Glomerular endothelial cell (primary cell): Measurements from ENCODE around the gene GNG11. TPM values are rescaled to one million over a fixed set of nuclear protein-coding genes. Genes with fewer than 3 reads are reported as not detected.

Experiments
- DNase-seq: peaks from one replicate; pipeline ENCODE4 v3.0.0-alpha.2; 2011; ENCODE audit warnings: low read depth, low spot score; ENCODE audit errors: extremely low read depth
- total RNA-seq: library from RNA; depleted of rRNA; stranded (reverse); fragments of >200 nt; gene quantifications from 2 replicates; pipeline ENCODE4 v1.2.3, GENCODE V29; 2015

GNG11 gene
- 302 and 318 TPM in 2 replicates for total RNA-seq

- DNase-seq: no peak
Measured at GRCh38 chr7:93921607-93922566, at the start of gene GNG11. GNG11 (plus strand) TSS chr7:93921735; CDS start chr7:93922138, 403 bp downstream.

- no peak for DNase-seq
Measured at GRCh38 chr7:93873998-93874574, 47.4 kb upstream of the GNG11 start.

DNA sequence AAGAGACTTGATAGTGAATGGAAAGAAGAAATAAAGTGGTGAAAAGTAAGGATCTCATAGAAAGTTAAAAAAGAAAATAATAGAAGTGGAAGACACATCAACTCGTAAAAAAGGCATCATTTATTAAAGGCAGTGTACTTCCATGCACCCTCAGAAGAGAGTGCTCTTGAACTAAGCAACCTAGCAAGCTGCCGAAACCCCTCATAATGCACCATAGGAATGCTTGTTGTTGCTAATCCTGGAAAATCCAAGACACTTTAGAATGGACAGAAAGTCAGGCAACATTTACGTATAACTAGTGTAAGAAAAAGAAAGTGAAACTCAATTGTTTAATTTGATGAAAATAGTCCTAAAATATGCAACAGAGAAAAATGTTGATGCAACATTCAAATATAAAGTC is 43.8 kb upstream of the GNG11 start:
- no peak for DNase-seq

DNA sequence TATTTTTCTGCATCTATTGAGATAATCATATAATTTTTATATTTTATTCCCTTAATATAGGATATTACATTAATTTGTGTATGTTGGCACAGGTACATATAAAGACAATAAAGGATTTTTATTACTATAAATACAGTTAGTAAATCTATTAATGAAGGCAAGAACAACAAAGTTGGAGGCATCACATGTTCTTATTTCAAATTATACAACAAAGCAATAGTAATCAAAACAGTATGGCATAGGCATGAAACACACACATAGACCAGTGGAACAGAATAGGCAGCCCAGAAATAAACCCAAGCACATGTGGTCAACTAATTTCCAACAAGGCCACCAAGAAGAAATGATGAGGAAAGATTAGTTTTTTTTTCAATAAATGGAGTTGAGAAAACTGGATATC is 42.2 kb upstream of the GNG11 start:
- no peak for DNase-seq

DNA sequence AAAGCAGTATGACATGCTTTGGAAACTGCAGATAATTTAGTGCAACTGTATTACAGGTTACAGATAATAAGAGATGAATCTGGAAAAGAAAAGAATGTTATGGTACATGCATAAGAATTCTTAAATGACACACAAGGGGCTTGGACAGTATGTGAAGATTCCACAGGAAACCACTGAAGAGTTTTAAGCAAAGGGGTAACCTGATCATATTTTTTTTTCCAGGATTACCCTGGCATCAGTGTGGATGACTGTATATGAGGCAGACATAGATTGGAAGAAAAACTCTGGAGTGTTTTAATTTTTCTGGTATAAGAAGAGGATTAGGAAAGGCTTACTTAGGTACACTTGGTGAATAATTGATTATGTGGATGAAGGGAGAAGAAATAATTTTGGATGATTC is 39.1 kb upstream of the GNG11 start:
- no peak for DNase-seq

DNA sequence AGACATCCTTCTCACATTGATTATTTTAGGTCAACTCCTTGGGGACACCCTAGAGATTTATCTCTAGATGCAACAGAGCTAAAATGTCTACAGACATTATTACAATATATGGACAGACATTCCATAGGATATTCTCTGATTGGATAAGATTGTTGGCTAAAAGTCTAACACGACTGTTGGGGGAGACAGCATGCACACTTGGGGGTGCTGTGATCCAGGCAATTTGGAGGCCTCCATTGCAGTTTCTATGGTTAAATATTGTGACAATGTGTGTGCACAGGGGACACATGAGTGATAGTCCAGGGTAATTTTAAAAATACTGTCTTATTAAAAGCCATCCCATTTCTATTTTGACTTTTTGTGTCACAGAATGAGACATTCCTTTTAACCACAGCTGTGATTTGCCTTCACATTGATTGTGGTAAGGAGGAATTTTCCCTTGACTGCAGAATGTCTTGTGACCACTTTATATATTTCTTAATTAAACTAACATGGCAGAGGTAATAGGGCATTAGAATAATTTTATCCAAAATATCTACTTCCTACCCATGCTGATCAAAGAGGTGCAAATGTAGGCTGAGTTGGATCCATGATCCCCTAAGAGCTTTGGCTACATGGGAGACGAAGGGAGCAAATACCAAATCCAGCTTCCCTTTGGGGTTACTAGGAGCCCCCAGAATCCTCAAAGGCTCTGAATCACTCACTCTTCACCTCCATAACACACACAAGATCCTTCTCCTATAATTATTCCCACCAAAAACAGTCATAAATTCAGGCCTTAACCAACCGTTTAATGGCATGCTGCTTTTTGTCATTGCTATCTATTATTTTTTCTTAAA is 38.2 kb upstream of the GNG11 start:
- no peak for DNase-seq

DNA sequence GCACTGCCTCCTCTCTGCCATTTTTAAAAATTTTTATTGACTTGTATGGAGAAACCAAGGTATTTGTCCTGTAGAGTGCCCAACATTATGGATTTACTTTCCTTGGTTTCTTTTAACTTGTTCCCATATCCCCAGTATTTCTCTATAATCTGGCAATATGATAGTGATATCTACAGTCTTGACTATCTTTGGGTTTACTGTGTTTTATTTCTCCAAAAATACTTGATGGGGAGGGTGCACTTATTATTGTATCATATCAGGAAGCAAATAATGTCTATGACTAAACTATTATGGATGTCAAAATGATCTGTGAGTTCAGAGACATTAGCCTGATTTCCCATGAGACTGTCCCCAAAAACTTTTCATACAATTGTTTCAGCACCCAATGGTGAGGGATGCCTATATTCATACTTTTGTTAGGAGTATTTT is 37.6 kb upstream of the GNG11 start:
- no peak for DNase-seq

- no peak for DNase-seq
Measured at GRCh38 chr7:93884541-93884940, 37.0 kb upstream of the GNG11 start.

DNA sequence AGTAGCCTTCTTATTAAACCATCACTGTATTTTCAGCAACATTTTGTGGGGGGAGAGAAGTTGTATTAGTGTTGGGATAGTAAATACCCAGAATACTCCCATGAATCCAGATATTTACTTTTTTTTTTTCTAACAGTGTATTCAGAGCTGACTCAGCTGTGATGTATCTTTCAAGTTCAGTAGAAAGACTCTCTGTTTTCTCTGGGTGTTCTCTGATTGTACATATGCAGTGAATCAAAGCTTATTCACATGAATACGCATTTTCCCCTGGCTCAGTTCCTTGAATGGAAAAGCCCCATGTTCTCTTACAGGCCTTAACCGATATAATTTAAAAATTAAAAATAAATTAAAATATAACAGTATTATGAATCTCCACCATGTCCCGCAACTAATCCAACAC is 32.3 kb upstream of the GNG11 start:
- DNase-seq: no peak

DNA sequence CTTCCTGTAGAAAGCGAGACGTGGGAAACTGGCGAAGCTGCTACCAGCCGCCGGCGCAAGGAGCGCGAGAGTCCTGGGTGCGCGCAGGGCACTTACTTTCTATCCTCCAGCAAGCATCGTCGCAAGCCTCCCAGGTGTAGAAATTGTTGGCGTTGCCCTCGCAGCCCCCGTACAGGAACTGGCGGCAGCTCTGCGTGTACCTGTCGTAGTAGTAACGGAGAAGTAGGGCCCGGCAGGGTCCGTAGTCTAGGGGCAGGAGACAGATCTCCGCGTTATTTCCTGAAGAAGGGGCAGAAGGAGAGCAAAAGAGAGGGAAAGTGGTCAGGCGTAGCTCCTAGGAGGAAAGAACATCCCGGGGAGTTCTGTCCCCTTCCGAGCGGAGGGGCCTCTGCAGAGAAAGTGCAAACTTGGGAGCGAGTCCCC is 31.5 kb upstream of the GNG11 start:
- DNase-seq: no peak

DNA sequence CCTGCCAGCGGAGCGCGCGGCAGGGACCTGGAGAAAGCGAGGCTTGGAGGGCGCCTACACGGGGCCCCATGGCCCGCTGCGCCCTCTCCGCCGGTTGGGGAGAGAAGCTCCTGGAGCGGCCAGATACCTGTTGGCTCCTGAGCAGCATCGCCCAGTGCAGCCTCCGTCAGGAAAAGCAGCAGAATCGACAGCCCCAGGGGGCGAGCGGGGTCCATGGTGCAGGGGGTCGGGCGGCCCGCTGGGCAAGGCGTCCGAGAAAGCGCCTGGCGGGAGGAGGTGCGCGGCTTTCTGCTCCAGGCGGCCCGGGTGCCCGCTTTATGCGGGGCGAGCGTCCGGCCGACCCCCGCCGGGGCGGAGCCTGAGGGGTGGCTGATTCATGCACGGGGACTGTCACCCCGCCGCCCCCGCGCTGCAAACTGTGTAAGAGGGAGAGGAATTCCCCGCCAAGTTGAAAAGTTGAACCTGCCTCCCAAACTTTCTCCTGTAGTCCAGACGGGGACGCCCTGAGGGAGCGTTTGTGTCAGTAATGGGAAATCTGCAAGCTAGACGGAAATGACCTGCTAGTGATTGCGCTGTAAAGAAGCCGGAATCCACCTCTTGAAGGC is 31.0 kb upstream of the GNG11 start, which contains the start of gene TFPI2:
Gene TFPI2 (minus strand): TSS at position 290 of the 605 bp plus-strand sequence. CDS start 75 bp downstream, at position 215.
- DNase-seq: no peak

DNA sequence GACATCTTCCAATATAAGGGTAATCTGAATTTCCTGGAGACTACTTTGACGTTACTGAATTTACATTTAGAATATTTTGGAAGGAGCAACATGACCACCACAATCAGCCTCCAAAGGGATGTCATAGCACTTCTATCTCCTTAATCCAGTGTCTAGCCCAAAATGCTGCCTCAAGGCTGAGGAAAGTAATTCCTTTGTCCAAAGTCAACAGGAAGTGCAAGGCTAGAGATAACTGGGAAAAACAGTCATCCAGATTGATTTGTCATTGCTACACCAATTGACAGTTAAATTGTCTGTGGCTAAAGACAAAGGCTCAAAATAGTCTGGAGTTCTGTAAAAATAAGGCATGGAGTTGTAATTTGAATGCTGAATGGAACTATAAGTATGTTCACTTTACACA is 27.1 kb upstream of the GNG11 start:
- DNase-seq: no peak

DNA sequence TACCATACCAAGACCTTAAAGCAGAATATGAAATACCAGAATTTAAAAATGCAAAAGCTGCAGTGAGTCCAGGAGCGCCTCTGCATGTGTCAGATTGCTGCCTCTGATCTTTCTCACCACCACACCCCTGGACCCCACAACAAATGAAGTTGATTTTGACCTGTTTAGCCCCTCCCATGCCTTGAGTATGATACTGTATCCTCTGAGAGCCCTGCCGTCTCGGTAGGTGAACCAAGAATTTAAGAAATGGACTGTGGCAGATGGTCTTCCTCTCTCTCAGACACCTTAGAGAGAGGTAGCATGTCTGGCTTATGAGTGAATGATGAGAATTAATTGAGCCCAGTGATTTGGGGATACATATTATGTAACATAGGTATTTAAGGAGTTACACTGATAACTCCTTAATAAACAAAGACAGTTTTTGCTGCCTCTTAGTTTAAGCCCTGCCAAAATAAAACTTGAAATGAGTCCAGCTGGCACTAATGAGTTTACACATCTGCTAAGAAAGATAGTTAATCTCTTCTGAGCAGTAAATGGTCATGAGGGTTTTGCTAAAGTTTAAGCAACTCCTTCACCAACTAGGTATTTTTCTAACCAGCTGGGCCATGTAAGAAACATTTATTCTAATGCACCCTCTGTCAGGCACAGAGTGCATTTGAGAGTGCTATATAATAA is 26.4 kb upstream of the GNG11 start:
- DNase-seq: no peak

- no peak for DNase-seq
Measured at GRCh38 chr7:93895859-93896600, 25.5 kb upstream of the GNG11 start.

- DNase-seq: no peak
Measured at GRCh38 chr7:93897680-93898079, 23.9 kb upstream of the GNG11 start.

- DNase-seq: no peak
Measured at GRCh38 chr7:93902777-93903423, 18.6 kb upstream of the GNG11 start.

GRCh38 chr7:93906267-93906666 is 15.3 kb upstream of the GNG11 start, which contains the start of gene GNGT1:
GNGT1 (plus strand) TSS chr7:93906567; CDS start chr7:93906747, 180 bp downstream.
- no peak for DNase-seq

DNA sequence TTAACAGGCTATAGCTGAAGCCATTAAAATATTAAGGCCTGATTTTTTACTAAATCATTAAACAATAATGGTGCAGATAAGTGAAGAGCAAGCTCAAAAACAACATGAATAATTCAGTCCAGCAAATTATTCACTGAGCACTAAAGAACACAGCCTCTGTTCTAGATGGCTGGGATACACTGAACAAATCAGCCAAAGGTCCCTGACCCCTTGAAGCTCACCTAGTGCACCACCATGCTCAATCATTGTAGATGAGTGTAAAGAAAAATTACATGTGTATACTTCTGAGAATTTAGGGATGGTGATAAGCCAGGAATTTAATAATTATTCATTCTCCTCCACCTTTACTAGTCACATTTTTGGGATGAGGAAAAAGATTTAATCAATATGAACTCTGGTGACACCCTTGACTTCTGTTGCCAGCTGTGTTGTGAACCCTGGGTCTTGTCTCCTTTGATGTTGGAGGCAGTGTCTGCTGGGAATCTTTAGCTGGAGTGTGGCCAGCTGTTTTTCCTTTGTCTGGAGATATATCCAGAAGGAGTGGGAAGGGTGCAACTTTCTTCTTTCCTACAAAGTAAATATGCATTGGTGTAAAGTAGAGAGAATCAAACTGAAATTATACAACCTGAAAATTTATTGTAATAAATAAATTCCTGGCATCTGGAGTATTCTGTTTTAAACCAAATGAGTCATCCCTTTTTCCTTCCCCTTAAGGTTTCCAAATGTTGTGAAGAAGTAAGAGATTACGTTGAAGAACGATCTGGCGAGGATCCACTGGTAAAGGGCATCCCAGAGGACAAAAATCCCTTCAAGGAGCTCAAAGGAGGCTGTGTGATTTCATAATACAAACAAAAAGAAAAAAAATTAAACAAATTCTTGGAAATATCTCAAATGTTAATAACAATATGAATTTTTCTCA is 11.2 kb upstream of the GNG11 start:
- DNase-seq: no peak
